Activated naive CD8-positive, alpha-beta T cell (primary cell): ENCODE results near the gene TFPI2.

Source experiments
- H3K27ac Mint-ChIP-seq: one replicate; pipeline ENCODE4 v1.8.0; 2021; ENCODE audit warnings: mixed read lengths
- H3K27me3 Mint-ChIP-seq: one replicate; pipeline ENCODE4 v1.8.0; 2021; ENCODE audit warnings: mixed read lengths
- H3K36me3 Mint-ChIP-seq: one replicate; pipeline ENCODE4 v1.8.0; 2021; ENCODE audit warnings: mixed read lengths
- H3K4me1 Mint-ChIP-seq: one replicate; pipeline ENCODE4 v1.8.0; 2021; ENCODE audit warnings: low read depth, mixed read lengths
- H3K4me3 Mint-ChIP-seq: one replicate; pipeline ENCODE4 v1.8.0; 2021; ENCODE audit warnings: mild to moderate bottlenecking, mixed read lengths
- H3K9me3 Mint-ChIP-seq: one replicate; pipeline ENCODE4 v1.8.0; 2021; ENCODE audit warnings: low read depth, mixed read lengths

Gene TFPI2

DNA sequence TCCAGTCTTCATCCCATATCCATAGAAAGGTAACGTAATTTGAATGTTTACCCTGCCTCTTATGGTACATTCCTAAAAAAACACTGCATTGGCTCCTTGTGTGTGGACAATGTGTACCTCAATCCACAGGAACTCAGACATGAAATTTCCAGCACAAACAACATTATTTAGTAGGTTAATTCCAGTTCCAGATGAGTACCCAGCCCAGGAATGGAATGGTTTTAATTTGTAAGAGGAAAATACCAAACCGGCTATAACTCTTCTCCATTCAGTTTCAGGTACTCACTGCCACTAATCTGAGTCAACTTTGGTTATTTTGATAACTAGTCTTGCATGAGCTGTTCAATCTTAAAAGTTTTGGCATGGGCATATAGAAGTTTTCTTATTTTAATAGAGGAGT is 39.0 kb downstream of the TFPI2 start:
- H3K27me3 Mint-ChIP-seq: peaks cover 2% of the 10 kb centered on the region
- H3K9me3 Mint-ChIP-seq: no peaks in the 10 kb centered on the region
- H3K4me1 Mint-ChIP-seq: no peaks in the 10 kb centered on the region
- no peaks in the 10 kb centered on the region for H3K36me3 Mint-ChIP-seq
- no peak overlapping the region for H3K27ac Mint-ChIP-seq
- H3K4me3 Mint-ChIP-seq: no peak overlapping the region

DNA sequence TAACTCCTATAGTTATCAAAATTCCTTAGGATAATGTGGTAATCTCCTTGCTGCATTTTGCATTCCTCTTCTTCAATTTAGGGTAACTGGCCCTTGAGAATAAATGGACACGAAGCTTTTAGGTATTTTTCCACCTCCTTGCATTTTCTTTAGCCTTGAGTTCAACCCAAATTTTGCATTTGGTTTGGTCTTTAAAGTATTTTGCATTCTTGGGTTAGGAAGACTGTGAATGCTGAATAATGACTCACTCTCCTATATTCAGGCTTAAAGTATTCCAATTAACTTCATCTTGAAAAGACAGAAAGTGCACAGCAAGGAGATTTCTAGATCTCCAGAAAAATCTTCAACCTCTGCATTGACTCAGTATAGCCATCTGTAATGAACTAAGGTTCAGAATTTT is 47.3 kb downstream of the TFPI2 start:
- no peak overlapping the region for H3K4me3 Mint-ChIP-seq
- no peaks in the 10 kb centered on the region for H3K27me3 Mint-ChIP-seq
- H3K27ac Mint-ChIP-seq: no peak overlapping the region
- no peaks in the 10 kb centered on the region for H3K9me3 Mint-ChIP-seq
- no peaks in the 10 kb centered on the region for H3K36me3 Mint-ChIP-seq
- H3K4me1 Mint-ChIP-seq: no peaks in the 10 kb centered on the region

DNA sequence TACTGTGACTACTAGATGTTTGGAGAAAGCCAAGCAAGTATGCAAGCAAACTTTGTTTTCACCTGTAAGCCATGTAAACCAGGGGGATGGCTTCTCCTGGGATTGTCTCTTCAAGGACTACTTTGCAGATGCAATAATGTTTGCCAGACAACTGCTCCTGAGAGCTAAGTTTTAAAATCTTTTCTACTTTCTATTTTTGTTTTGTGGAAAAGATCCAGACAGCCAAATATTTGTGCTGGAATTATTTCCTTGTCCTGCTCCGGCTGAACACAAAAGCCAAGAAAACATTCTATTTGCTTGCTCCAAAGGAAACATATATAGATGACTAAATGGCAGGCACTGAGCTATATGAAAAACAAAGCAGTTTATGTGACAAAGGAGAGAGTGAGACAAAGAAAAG is 51.6 kb downstream of the TFPI2 start:
- Mint-ChIP-seq H3K36me3 (no peaks in the 10 kb centered on the region), H3K9me3 (no peaks in the 10 kb centered on the region), H3K27me3 (no peaks in the 10 kb centered on the region), H3K4me3 (no peak overlapping the region), H3K27ac (no peak overlapping the region), H3K4me1 (no peaks in the 10 kb centered on the region)

DNA sequence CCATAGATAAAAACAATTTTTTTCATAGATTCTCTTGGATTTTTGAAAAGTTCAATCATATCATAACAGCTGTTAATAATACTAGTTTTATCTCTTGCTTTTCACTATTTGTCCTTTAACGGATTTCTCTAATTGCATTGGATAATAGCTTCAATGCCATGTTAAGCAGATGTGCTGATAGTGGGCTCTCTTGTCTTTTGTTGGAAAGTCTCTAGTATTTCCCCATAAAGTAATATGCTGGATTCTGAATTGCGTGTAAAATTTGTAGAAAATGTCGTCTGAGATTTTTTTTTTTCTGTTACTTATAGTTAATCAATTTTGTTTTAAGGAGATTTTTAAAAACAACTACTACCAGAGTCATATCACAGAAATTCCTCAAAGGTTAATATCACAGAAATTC is 53.3 kb downstream of the TFPI2 start:
- Mint-ChIP-seq H3K4me3 (no peak overlapping the region), H3K4me1 (no peaks in the 10 kb centered on the region), H3K9me3 (no peaks in the 10 kb centered on the region), H3K27me3 (no peaks in the 10 kb centered on the region), H3K36me3 (no peaks in the 10 kb centered on the region), H3K27ac (no peak overlapping the region)

DNA sequence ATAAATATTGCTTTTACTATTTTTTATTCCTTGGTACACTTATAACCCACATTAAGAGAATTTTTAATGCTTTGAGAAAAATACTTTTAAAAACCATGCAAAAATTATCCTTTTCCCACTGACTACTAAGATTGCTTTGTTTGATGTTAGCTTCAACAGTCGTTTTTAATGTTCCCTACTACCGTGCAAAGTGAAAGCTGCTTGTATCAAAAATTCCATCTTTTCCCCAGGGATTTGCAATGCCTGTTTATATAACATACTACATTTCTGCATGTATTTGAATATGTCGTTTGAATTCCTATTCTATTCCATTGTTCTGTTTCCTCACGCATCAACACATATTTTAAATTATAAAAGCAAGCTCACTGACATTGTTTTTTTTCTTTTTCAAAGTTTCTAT is 54.4 kb downstream of the TFPI2 start:
- Mint-ChIP-seq H3K9me3 (no peaks in the 10 kb centered on the region), H3K4me1 (no peaks in the 10 kb centered on the region), H3K4me3 (no peak overlapping the region), H3K36me3 (no peaks in the 10 kb centered on the region), H3K27ac (no peak overlapping the region), H3K27me3 (no peaks in the 10 kb centered on the region)

DNA sequence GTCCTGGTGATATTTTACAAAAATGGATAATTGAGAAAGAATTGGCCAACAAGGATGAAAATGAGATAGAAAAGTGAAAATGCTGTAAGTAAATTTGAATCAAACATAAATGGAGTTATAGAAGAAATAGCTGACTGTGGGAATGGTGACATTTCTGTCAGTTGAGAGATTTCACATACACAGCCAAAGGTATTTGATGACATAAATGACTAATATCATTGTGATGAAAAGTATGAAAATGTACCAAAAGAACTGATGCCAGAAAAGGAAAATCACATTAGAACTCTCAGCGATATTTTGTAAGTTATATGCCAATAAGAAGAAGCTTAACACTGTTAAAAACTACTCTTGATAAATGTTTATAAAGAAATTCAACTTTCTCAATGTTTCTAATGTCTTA is 54.9 kb downstream of the TFPI2 start:
- Mint-ChIP-seq H3K4me1 (no peaks in the 10 kb centered on the region), H3K9me3 (no peaks in the 10 kb centered on the region), H3K4me3 (no peak overlapping the region), H3K27me3 (no peaks in the 10 kb centered on the region), H3K27ac (no peak overlapping the region), H3K36me3 (no peaks in the 10 kb centered on the region)
